HEK293T (cell line): ENCODE results near the gene UBE3B.

Experiments used
- CTCF ChIA-PET: fragments of 350-600 bp; formaldehyde crosslinking; extraction: SDS; loops from one replicate; lab custom pipeline; 2021; ENCODE audit warnings: antibody characterized with exemption, inconsistent platforms; lab: Yijun Ruan, JAX
- POLR2A ChIA-PET: fragments of 350-600 bp; formaldehyde crosslinking; extraction: SDS; loops from one replicate; lab custom pipeline; 2020; ENCODE audit warnings: antibody characterized with exemption, inconsistent platforms; lab: Yijun Ruan, JAX
- DNase-seq: peaks from one replicate; pipeline ENCODE4 v3.0.0; 2012; ENCODE audit warnings: mixed read lengths; ENCODE audit errors: extremely low spot score
- ARNT ChIP-seq: fragments of 450-650 bp; IDR thresholded peaks from 2 replicates; pipeline ENCODE4 v1.6.1; 2017; ENCODE audit warnings: mild to moderate bottlenecking
- BHLHE40 ChIP-seq: fragments of 450-650 bp; IDR thresholded peaks from 2 replicates; pipeline ENCODE4 v1.6.1; 2016; ENCODE audit warnings: mild to moderate bottlenecking, moderate library complexity, borderline replicate concordance
- CTBP1 ChIP-seq: fragments of 450-650 bp; IDR thresholded peaks from 2 replicates; pipeline ENCODE4 v1.6.1; 2016; ENCODE audit warnings: borderline replicate concordance
- ELF4 ChIP-seq: fragments of 450-650 bp; IDR thresholded peaks from 2 replicates; pipeline ENCODE4 v1.6.1; 2017; ENCODE audit warnings: antibody characterized with exemption
- FOXA1 ChIP-seq: fragments of 450-650 bp; IDR thresholded peaks from 2 replicates; pipeline ENCODE4 v1.6.1; 2016; ENCODE audit warnings: mild to moderate bottlenecking
- FOXK2 ChIP-seq: fragments of 450-650 bp; IDR thresholded peaks from 2 replicates; pipeline ENCODE4 v1.6.1; 2016; ENCODE audit warnings: mild to moderate bottlenecking
- FOXM1 ChIP-seq: fragments of 450-650 bp; IDR thresholded peaks from 2 replicates; pipeline ENCODE4 v1.6.1; 2017; ENCODE audit warnings: mild to moderate bottlenecking, borderline replicate concordance
- HDGF ChIP-seq: fragments of 450-650 bp; IDR thresholded peaks from 2 replicates; pipeline ENCODE4 v1.6.1; 2017; ENCODE audit warnings: antibody characterized with exemption, borderline replicate concordance
- L3MBTL2 ChIP-seq: fragments of 450-650 bp; conservative IDR thresholded peaks from 2 replicates; pipeline ENCODE4 v1.6.1; 2016; ENCODE audit warnings: mild to moderate bottlenecking
- LEF1 ChIP-seq: fragments of 450-650 bp; IDR thresholded peaks from 2 replicates; pipeline ENCODE4 v1.6.1; 2017; ENCODE audit warnings: mild to moderate bottlenecking, borderline replicate concordance
- NFRKB ChIP-seq: fragments of 450-650 bp; IDR thresholded peaks from 2 replicates; pipeline ENCODE4 v1.6.1; 2016; ENCODE audit warnings: mild to moderate bottlenecking, moderate library complexity
- PKNOX1 ChIP-seq: fragments of 450-650 bp; IDR thresholded peaks from 2 replicates; pipeline ENCODE4 v1.6.1; 2016
- SP1 ChIP-seq: fragments of 450-650 bp; IDR thresholded peaks from 2 replicates; pipeline ENCODE4 v1.6.1; 2017
- SUZ12 ChIP-seq: fragments of 450-650 bp; IDR thresholded peaks from 2 replicates; pipeline ENCODE4 v1.6.1; 2016; ENCODE audit warnings: mild to moderate bottlenecking
- TARDBP ChIP-seq: fragments of 450-650 bp; IDR thresholded peaks from 2 replicates; pipeline ENCODE4 v1.6.1; 2016
- ZNF384 ChIP-seq: fragments of 450-650 bp; IDR thresholded peaks from 2 replicates; pipeline ENCODE4 v1.6.1; 2016

UBE3B gene

DNA sequence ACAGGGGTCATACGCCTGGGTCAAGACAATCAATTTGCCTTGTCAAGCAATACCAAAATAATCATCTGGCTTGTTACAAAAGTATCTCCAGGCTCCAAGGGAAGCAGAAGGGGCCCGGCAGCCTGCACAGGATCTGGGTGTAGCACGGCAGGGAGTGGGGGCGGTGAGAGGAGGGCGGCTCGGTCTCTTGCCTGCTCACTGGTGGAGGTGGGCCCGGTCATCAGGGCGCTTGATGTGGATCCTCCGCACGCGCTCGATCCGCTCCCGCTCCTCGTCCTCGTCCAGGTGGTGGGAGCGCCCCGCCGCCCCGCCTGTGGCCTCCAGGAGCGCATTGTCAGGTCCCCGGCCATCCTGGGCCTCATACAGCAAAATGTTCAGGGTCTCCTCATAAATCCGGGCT lies 26.0 kb upstream of the UBE3B start:
- POLR2A ChIA-PET = no interaction called here
- TF ChIP-seq FOXM1 (no peak), PKNOX1 (no peak), TARDBP (no peak), FOXA1 (no peak), HDGF (no peak), L3MBTL2 (no peak), FOXK2 (no peak)
- CTCF ChIA-PET = interaction anchor here (1.3 kb wide), 1 partner anchor 23 kb away, joined by 5 read pairs; no protein-coding TSS in a partner anchor
- no peak for DNase-seq

- POLR2A ChIA-PET = no interaction called here
- TF ChIP-seq L3MBTL2 = no peak
- TF ChIP-seq NFRKB = no peak
- TF ChIP-seq SP1 = no peak
- TF ChIP-seq ARNT = no peak
- TF ChIP-seq FOXM1 = no peak
- TF ChIP-seq BHLHE40 = no peak
- TF ChIP-seq HDGF = no peak
- TF ChIP-seq SUZ12 = no peak
- TF ChIP-seq FOXA1 = no peak
- CTCF ChIA-PET = interaction anchor here (0.8 kb wide), 1 partner anchor 20 kb away, joined by 3 read pairs; no protein-coding TSS in a partner anchor
- no peak for DNase-seq
Observed at GRCh38 chr12:109452489-109452888, 24.9 kb upstream of the UBE3B start.

GRCh38 chr12:109455706-109456105 lies 21.7 kb upstream of the UBE3B start:
- DNase-seq = no peak
- ChIA-PET POLR2A (no interaction called here), CTCF (no interaction called here)
- no peak for TF ChIP-seq L3MBTL2
- no peak for TF ChIP-seq BHLHE40
- no peak for TF ChIP-seq HDGF
- TF ChIP-seq SUZ12 = no peak
- TF ChIP-seq LEF1 = no peak
- no peak for TF ChIP-seq NFRKB
- TF ChIP-seq CTBP1 = no peak
- TF ChIP-seq FOXM1 = no peak
- no peak for TF ChIP-seq FOXA1
- no peak for TF ChIP-seq SP1
- no peak for TF ChIP-seq PKNOX1
- no peak for TF ChIP-seq FOXK2
- TF ChIP-seq TARDBP = no peak
- TF ChIP-seq ZNF384 = no peak
- TF ChIP-seq ARNT = no peak
- TF ChIP-seq ELF4 = no peak

DNA sequence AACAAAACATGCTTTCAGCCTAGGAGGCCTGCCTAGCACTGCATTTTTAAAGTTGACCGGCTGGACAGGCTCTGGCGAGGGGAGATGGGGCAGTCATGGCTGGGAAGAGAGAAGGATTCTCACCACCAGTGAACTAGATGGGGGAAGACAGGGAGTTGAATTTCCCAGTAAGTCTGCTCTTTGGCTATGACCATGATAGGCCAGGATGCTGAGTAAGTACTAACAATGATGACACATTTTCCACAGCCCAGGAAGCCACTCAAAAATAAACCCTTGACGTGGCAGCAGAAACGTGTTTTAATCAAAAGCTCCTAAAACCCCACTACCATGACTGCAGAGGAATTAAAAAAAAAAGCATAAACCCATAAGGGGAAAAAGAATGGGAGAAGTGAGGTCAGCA lies 19.3 kb upstream of the UBE3B start:
- TF ChIP-seq ARNT = no peak
- TF ChIP-seq LEF1 = no peak
- CTCF ChIA-PET = no interaction called here
- POLR2A ChIA-PET = no interaction called here
- no peak for DNase-seq

- POLR2A ChIA-PET = no interaction called here
- CTCF ChIA-PET = no interaction called here
- no peak for DNase-seq
- TF ChIP-seq BHLHE40 (no peak), PKNOX1 (no peak), LEF1 (no peak), FOXK2 (no peak), SUZ12 (no peak), FOXA1 (no peak), ELF4 (no peak), FOXM1 (no peak), CTBP1 (no peak)
Observed at GRCh38 chr12:109458771-109459208, 18.6 kb upstream of the UBE3B start.

- ChIA-PET CTCF (no interaction called here), POLR2A (no interaction called here)
- TF ChIP-seq SUZ12 (no peak), FOXK2 (no peak), SP1 (no peak), FOXM1 (no peak), ELF4 (no peak), CTBP1 (no peak), NFRKB (no peak), FOXA1 (no peak), TARDBP (no peak), PKNOX1 (no peak), LEF1 (no peak), L3MBTL2 (no peak), ARNT (no peak)
- DNase-seq = no peak
Observed at GRCh38 chr12:109459247-109459646, 18.2 kb upstream of the UBE3B start.
